ENCODE results near the gene CD96.

DNA sequence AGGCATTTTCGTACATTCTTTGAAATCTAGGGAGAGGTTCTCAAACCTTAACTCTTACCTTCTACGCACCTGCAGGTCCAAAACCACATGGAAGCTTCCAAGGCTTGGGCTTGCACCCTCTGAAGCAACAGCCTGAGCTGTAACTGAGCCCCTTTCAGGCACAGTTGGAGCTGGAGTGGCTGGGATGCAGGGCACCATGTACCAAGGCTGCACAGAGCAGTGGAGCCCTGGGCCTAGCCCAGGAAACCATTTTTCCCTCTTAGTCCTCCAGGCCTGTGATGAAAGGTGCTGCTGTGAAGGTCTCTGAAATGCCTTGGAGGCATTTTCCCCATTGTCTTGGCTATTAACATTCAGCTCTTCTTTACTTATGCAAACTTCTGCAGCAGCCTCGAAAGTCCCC, 120.0 kb downstream of the CD96 start:
- TF ChIP-seq, protein P1, sequence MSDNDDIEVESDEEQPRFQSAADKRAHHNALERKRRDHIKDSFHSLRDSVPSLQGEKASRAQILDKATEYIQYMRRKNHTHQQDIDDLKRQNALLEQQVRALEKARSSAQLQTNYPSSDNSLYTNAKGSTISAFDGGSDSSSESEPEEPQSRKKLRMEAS (IDR thresholded peaks at IDR 0.05), result no peak
- TF ChIP-seq FOXM1 (IDR thresholded peaks at IDR 0.05; ENCODE audit: borderline replicate concordance, low read depth) (no peak), YY1 (IDR thresholded peaks at IDR 0.05; ENCODE audit: low read depth) (no peak)
